ENCODE data around the gene CENPO. TPM values are rescaled to one million over a fixed set of nuclear protein-coding genes. Genes with fewer than 3 reads are reported as not detected.

CENPO gene
- total RNA-seq, 1 donor from 2014 or later = 2.0 TPM

GRCh38 chr2:24857746-24858145 lies 64.5 kb downstream of the CENPO start:
- no peak for DNase-seq (ENCODE audit: low spot score)
- ATAC-seq = no peak

GRCh38 chr2:24858996-24859395 lies 65.8 kb downstream of the CENPO start:
- DNase-seq (ENCODE audit: low spot score) (no peak), ATAC-seq (no peak)

- DNase-seq (ENCODE audit: low spot score) (no peak), ATAC-seq (no peak)
These were observed 66.9 kb downstream of the CENPO start for GRCh38 chr2:24859968-24860600.

- DNase-seq (ENCODE audit: low spot score) (no peak), ATAC-seq (no peak)
These were observed 67.4 kb downstream of the CENPO start for GRCh38 chr2:24860631-24861030.

- ATAC-seq = no peak
- DNase-seq (ENCODE audit: low spot score) = no peak
These were observed 68.3 kb downstream of the CENPO start for GRCh38 chr2:24861500-24861899.

GRCh38 chr2:24863641-24864040 lies 70.4 kb downstream of the CENPO start:
- DNase-seq (ENCODE audit: low spot score) = no peak
- ATAC-seq = no peak

- no peak for ATAC-seq
These were observed 73.7 kb downstream of the CENPO start for GRCh38 chr2:24866946-24867345.

GRCh38 chr2:24870440-24870839 lies 77.2 kb downstream of the CENPO start:
- DNase-seq (ENCODE audit: low spot score) (no peak), ATAC-seq (no peak)

More at GRCh38 chr2:24866946-24867345, 73.7 kb downstream of the CENPO start:
- no peak for DNase-seq (ENCODE audit: low spot score)

GRCh38 chr2:24870891-24871705 lies 77.9 kb downstream of the CENPO start:
- DNase-seq (ENCODE audit: low spot score) (no peak), ATAC-seq (no peak)

- ATAC-seq (no peak), DNase-seq (ENCODE audit: low spot score) (no peak)
These were observed 78.7 kb downstream of the CENPO start for GRCh38 chr2:24871852-24872333.

Other genes with a start within 250 kb of the CENPO start
- gene PTRHD1, start within 50 bp of the CENPO start, total RNA-seq = 13.4 TPM
- 4.2 TPM for gene ADCY3, start 126.8 kb downstream of the CENPO start, total RNA-seq
- gene DNAJC27, start 178.5 kb downstream of the CENPO start, total RNA-seq = 1.9 TPM
- 0.30 TPM for gene EFR3B, start 248.7 kb downstream of the CENPO start, total RNA-seq

Measured in left lobe of liver (tissue), 2 donors.